HCT116 (cell line): Measurements from ENCODE around the gene NT5C3A.

Experiments
- CTCF ChIP-seq, 3 experiments: fragments of 200-600 bp in 1 of 3; sonication (generic) in 1 of 3; IDR thresholded peaks in 2 of 3; conservative IDR thresholded peaks in 1 of 3; 2 replicates each; pipeline ENCODE4 v1.5.1; 2012 to 2017; ENCODE audit warnings: low read depth in 2 of 3, low read length in 2 of 3, antibody characterized with exemption in 1 of 3, borderline replicate concordance in 1 of 3, control low read depth in 1 of 3, mild to moderate bottlenecking in 1 of 3, mixed read lengths in 1 of 3, mixed run types in 1 of 3, moderate library complexity in 1 of 3; ENCODE audit not compliant: insufficient read depth in 1 of 3
- MAX ChIP-seq: IDR thresholded peaks from 2 replicates; pipeline ENCODE4 v1.6.1; 2012
- SIN3A ChIP-seq: IDR thresholded peaks from 2 replicates; pipeline ENCODE4 v1.6.1; 2012; ENCODE audit warnings: low read depth

- TF ChIP-seq CTCF (IDR thresholded peaks at IDR 0.05 in 2 of 3, conservative IDR thresholded peaks at IDR 0.05 in 1 of 3; ENCODE audit: borderline replicate concordance in 1 of 3, insufficient read depth in 1 of 3, low read depth in 2 of 3, low read length in 2 of 3) (no peak), SIN3A (no peak), MAX (no peak)
Observed at GRCh38 chr7:33087858-33088257, 25.3 kb upstream of the NT5C3A start.
